Bronchial epithelial cell (primary cell): Measurements from ENCODE around the gene CATSPER3. TPM values are rescaled to one million over a fixed set of nuclear protein-coding genes. Genes with fewer than 3 reads are reported as not detected.

Source experiments
- DNase-seq: peaks from one replicate; pipeline ENCODE4 v3.0.0-alpha.2; 2010; ENCODE audit warnings: low read depth
- FAIRE-seq: peaks from 2 replicates; lab custom pipeline; 2011; peaks lifted over from hg19 to GRCh38; lab: Jason Lieb, UNC
- H3K27me3 ChIP-seq: 2 replicates; pipeline ENCODE4 v1.5.1; 2011; ENCODE audit warnings: low read length; ENCODE audit not compliant: control insufficient read depth, insufficient read depth
- H3K36me3 ChIP-seq: 2 replicates; pipeline ENCODE4 v1.5.1; 2011; ENCODE audit warnings: low read length; ENCODE audit not compliant: control insufficient read depth, insufficient read depth
- H3K4me3 ChIP-seq: 2 replicates; pipeline ENCODE4 v1.5.1; 2011; ENCODE audit warnings: mild to moderate bottlenecking, low read depth, low read length, control low read depth
- total RNA-seq: library from RNA; depleted of rRNA; stranded (reverse); fragments of >200 nt; gene quantifications from 2 replicates; pipeline ENCODE4 v1.2.1, GENCODE V29; 2014
- TF ChIP-seq, protein P1 (sequence below): IDR thresholded peaks from 2 replicates; pipeline ENCODE4 v1.5.1; 2011; ENCODE audit warnings: mild to moderate bottlenecking, moderate library complexity, low read length, control low read depth, inconsistent platforms; ENCODE audit not compliant: insufficient read depth, severe bottlenecking

CATSPER3 gene
- total RNA-seq, 1 donor from 2014 or later: under 0.01 TPM

DNA sequence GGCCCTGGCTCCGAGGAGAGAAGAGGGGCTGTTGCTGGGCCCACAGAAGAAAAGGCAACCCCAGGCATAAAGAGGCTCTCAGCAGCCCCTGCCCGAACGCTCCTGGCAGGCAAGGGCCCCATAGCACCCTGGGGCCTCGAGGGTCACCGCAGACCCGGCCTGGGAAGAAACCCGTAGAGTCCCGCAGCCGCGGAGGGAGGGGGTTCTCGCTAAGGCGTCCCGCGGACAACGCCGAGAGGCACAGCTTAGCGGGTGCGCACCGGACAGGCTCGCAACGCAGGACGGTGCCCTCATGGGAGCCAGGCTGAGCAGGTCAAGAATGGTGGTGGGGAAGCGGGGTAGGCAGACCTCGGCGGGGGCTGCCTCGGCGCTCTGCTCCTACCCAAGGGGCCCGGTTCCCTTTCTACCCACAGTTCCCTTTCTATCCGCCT lies 59.6 kb downstream of the CATSPER3 start:
- H3K36me3 ChIP-seq: peaks cover 22% of the 10 kb centered on the region
- no peak overlapping the region for H3K4me3 ChIP-seq
- H3K27me3 ChIP-seq: no peaks in the 10 kb centered on the region
- TF ChIP-seq, protein P1, sequence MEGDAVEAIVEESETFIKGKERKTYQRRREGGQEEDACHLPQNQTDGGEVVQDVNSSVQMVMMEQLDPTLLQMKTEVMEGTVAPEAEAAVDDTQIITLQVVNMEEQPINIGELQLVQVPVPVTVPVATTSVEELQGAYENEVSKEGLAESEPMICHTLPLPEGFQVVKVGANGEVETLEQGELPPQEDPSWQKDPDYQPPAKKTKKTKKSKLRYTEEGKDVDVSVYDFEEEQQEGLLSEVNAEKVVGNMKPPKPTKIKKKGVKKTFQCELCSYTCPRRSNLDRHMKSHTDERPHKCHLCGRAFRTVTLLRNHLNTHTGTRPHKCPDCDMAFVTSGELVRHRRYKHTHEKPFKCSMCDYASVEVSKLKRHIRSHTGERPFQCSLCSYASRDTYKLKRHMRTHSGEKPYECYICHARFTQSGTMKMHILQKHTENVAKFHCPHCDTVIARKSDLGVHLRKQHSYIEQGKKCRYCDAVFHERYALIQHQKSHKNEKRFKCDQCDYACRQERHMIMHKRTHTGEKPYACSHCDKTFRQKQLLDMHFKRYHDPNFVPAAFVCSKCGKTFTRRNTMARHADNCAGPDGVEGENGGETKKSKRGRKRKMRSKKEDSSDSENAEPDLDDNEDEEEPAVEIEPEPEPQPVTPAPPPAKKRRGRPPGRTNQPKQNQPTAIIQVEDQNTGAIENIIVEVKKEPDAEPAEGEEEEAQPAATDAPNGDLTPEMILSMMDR: no peak
- no peak for DNase-seq
- FAIRE-seq: no peak

DNA sequence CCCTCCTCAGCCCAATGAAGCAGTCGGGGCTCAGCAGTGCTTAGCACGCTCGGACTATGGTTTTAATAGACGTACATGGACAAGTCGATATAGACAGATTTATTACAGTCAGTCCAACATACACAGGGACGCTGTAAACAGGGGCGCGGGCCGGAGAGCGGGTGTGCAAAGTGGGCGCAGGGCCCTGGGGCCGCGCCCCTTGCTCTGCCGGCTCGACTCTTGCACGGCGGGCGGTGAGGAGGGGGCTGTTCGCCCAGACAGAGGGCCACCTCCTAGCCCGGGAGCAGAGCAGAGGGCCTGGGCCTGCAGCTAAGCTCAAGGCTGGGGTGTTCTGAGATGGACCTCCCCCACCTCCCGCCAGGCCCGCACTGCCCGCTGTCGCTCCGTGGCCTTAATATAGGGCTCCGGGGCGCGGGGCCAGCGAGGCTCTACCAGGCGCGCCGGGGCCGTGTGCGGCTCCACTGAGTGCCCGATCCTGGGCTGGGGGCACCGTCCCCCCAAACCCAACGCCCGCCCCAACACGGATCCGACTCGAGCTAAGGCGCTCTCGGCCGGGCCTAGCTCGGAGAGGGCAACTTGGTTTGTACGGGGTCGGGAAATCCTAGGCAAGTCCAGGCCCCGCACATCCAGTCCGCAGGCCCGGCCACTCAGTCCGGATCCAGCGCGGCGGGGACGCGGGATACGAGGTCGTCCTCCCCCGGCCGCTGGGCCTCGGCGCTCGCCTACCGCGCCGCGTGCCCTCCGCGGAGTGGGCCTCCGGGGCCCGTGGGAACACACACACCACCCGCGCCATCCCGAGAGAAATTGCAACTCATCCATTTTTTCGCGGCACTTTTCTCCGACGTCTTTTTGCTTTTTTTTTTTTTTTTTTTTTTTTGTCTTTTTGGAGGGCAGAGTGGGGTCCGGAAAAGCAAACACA lies 60.2 kb downstream of the CATSPER3 start:
- H3K27me3 ChIP-seq: no peaks in the 10 kb centered on the region
- no peak for FAIRE-seq
- H3K4me3 ChIP-seq: no peak overlapping the region

DNA sequence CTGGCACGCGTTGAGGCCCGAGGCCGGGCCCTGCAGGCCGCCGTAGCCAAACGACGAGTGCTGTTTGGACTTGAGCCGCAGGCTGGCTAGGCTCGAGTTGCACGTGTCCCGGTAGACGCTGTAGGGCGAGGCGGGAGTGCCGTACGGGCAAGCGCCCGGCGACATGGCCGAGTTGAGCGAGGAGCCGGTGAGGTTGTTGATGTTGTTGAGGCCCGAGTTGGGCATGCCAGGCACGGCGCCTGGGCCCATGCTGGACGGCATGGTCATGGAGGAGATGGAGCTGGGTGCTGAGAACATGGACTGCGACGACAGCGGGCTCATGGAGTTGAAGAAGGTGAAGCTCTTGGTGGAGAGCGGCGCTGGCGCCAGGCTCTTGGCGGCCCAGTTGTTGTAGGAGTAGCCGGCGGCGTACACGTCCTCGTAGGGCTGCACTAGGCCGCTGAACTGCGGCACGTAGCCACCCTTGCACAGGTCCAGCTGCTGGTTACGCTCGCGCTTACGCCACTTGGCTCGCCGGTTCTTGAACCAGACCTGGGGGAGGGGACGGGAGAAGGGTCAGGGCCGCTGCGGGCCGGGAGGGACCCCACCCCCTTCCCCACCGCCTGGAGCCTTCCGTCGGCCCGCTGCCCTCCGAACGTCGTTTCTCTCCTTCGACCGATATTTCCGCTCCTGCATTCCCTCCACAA lies 61.2 kb downstream of the CATSPER3 start:
- no peaks in the 10 kb centered on the region for H3K27me3 ChIP-seq
- no peak for FAIRE-seq

More for the DNA sequence above, 60.2 kb downstream of the CATSPER3 start:
- TF ChIP-seq, protein P1: no peak
- H3K36me3 ChIP-seq: peaks cover 22% of the 10 kb centered on the region
- no peak for DNase-seq

DNA sequence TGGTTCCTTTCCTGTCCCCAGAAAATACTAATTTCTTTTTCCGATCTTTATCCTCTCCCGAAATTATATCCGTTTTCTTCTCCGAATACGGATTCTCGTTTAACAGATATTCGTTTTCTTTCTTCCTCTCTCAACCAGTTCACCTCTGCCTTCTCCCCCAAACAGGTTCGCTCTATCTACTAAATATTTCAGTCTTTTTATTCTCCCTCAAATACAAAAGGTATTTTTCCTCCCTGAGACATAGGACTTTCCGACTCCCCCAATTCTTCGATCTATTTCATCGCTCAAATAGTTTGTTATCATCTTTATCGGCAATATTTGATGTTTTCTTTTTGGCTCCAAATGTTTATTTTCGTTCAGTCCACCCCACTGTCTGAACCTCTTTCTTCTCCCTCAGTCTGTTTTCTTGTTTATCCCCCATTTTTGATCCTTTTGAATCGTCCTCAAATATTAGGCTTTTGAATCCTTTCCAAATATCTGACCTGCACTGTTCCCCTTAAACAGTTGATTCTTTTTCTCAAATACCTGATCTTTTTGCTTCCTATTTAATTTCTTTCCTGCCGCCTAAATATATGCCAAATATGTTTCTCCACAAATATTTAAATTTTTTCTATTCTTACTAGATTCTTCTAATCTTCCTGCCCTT lies 61.9 kb downstream of the CATSPER3 start:
- H3K4me3 ChIP-seq: no peak overlapping the region
- no peak for DNase-seq
- FAIRE-seq: no peak
- H3K36me3 ChIP-seq: peaks cover 22% of the 10 kb centered on the region
- TF ChIP-seq, protein P1: no peak
- no peaks in the 10 kb centered on the region for H3K27me3 ChIP-seq

More for the DNA sequence above, 61.2 kb downstream of the CATSPER3 start:
- Histone ChIP-seq H3K4me3 (no peak overlapping the region), H3K36me3 (peaks cover 22% of the 10 kb centered on the region)
- no peak for DNase-seq
- TF ChIP-seq, protein P1: no peak

DNA sequence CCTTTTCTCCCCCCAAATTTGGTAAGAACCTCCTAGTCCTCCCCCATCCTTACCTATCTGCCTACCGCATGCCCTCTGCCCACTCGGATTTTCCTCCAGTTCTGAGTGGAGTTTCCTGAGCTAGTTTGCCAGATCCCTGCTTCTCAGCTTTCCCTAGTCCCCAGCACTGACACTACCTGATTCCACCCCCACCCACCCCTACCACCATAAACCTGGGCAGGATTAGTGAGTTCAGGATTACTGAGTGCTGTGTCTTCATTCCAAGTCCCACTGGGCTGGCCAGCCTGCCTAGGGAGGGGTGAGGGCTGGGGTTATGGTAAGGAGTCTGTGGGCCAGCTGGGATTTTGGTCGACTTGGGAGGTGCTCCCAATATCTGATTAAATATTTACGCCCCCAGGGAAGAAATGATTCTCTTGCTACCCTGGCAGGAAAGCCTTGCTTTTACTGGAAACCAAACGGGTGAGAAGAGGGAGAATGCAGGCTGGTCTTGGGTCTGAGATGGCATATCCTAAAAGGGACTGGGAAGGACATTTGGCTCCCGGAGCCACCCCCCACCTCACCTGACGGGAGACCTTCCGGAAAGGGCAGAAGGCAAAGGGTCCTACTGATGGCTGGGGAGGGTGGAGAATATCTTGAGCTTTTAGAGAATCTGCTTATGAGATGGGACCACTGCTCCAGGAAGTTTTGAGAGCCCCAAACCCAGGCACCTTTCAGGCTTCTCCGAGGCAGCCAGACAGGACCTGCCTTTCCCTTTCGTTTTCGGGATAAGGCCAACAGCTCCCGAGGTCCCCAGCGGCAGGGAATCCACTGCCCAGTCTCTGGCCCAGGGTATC lies 62.6 kb downstream of the CATSPER3 start:
- TF ChIP-seq, protein P1: no peak
- DNase-seq (no peak), FAIRE-seq (no peak)
- Histone ChIP-seq H3K4me3 (no peak overlapping the region), H3K27me3 (no peaks in the 10 kb centered on the region), H3K36me3 (peaks cover 22% of the 10 kb centered on the region)
